HG02623 (cell line): ENCODE measurements around the gene PAPOLG.
A peak's percentile ranks its signal among the peaks of the same experiment; 100 is the strongest.

Source experiments
- ATAC-seq: cut with Tn5 transposase; IDR thresholded peaks from one replicate; pipeline ENCODE4 v1.9.1; 2021; ENCODE audit warnings: moderate library complexity; ENCODE audit not compliant: unreplicated experiment

Gene PAPOLG

DNA sequence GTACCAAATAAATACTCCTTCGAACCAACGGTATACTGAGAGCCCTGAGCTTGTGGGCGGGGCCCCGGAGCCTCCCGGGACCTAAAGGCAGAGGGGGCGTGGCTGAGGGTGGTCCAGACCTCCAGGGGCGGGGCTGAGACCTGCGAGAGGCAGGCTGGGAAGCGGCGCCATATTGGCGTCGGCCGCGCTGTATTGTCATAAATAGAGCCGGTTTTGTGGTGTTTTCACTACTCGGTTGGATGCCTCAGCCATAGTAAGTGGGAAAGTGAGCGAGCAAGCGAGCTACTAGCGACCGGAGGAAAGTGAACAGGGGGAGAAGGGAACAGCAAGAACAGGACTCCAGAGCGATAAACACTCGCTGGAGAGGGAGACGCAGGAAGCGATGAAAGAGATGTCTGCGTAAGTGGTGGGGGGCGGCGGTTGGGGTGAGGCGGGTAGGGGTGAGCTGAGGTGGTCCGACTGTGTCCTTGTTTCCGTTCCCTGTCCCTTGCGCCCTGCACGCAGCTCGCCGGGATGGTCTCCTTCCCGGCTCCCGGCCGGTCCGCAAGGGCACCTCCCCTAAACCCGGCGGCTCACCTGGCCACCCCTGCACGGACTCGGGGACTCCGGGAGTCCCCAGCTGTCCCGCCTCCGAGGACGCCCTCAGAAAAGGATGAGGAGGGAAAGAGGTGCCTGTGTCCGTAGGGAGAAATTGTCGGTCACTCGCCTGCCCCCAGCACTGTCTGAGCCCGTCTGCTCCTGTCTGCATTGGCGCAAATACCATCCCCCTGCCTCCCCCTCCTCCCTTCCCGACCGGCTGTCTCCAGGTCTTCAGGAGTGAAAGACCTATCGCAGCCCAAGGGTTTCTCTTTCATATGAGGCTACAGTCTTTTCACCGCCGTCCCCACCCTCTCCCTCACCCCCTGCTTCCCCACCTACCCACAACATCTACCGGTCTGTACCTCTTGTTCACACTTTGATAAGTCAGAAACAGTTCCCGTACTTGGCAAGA, at the start of gene PAPOLG:
PAPOLG (plus strand) TSS at position 172 of the 991 bp plus-strand sequence; CDS start at position 383, 211 bp downstream.
- ATAC-seq: peak; percentile 97

DNA sequence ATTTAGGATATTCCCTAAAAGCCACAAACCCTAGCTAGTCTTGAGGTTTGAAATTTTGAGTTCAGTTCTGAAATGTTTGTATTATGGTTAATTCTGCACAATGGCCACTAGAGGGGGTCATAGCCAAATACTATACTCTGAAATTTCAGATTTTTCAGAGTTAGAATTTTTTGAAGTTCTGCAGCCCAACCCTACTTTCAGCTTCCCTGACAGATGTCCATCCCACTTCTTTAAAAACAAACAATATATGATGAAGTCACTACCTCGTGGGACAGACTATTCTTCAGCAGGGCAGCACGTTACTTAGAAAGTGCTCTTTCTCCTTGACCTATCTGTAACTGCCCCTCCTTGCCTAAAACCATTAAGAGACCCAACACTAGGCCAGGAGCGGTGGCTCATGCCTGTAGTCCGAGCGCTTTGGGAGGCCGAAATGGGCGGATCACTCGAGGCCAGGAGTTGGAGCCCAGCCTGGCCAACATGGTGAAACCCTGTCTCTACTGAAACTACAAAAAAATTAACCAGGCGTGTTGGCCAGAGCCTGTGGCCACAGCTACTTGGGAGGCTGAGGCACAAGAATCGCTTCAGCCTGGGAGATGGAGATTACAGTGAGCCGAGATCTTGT, 48.2 kb upstream of the PAPOLG start:
- no peak for ATAC-seq

DNA sequence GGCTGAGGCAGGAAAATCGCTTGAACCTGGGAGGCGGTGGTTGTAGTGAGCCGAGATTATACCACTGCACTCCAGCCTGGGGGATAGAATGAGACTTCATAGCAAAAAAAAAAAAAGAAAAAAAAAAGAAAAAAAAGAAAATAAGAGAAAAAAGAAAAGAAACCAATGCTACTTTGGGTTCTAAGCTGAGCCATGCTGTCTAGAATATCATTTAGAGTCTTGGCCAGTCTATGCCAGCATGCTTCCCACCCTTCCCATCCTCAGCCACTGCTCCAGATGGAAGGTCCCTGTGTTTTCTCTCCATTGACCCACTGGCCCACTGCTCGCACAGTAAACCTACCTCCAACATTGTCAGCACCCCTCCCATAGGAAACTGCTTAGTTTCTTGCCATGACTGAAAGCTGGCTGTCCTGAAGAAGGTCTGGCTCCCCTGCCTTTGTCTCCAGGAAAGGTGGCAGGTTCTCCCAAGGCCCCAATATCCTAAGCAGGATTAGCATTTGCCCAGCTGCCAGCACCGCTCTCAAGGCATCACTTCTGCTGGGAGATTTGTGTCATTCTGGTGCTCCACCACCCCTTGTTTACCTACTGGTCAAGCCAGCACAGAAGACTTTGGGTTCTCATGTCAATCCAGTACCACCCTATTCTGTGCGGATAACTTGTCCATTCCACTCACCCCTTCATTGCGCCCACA, 47.3 kb upstream of the PAPOLG start:
- no peak for ATAC-seq

DNA sequence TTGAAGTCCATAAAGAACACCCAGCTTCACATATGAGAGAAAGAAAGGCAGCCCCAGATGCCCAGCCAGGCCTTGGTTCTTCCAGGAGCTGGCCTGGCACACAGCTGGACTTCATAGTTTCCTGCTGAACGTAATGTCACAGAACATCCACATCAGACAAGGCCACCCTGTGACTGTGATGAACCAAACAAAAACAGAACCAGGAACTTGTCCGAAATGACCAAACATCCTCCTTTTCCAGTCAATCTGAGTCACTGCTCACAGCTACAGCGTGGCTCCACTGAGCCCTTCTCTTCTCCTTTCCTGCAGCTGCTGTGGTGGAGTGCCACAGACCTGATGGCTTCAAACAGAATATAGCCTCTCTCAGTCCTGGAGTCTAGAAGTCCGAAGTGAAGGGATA, 45.4 kb upstream of the PAPOLG start:
- ATAC-seq: no peak

DNA sequence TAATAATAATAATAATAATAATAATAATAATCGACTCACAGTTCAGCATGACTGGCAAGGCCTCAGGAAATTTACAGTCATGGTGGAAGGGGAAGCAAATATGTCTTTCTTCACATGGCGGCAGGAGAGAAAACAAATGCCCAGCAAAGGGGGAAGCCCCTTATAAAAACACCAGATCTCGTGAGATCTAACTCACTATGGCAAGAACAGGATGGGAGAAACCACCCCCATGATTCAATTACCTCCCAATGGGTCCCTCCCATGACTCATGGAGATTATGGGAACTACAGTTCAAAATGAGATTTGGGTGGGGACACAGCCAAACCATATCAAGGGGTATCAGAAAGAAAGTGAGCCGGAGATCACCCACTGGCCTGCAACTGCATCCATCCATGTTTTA, 40.5 kb upstream of the PAPOLG start:
- no peak for ATAC-seq

DNA sequence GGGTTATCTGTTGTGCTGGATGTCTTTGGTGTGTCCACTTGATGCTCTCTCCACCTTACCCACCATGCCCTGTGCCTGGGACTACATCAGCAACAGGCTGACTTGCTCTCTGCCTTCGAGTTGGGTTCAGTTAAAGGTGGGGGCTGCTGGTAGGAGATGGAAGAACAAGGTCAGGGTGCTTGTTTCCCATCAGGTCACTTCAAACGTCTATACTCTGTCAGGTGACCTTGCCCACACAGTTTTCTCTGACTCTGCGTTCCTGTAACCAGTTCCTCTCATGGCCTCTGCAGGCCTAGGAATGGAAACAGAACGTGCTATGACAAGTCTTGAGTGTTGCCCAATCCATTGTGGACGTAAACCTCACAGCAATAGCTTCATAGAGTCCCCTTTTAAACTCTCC, 38.4 kb upstream of the PAPOLG start:
- ATAC-seq: no peak

DNA sequence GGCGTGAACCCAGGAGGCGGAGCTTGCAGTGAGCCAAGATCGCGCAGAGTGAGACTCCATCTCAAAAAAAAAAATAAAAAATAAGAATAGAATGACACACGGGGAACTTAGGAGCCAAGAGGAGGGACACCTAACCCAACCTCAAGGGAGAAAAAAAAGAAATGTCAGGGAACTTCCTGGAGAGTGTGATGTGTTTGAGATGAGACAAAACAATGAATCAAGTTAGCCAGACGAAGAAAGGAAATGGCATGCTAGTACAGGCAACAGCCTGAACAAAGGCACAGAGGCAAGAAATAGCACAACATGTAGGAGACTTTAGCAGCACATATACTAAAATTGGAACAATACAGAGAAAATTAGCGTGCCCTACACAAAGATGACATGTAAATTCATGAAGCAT, 36.7 kb upstream of the PAPOLG start:
- ATAC-seq: no peak

DNA sequence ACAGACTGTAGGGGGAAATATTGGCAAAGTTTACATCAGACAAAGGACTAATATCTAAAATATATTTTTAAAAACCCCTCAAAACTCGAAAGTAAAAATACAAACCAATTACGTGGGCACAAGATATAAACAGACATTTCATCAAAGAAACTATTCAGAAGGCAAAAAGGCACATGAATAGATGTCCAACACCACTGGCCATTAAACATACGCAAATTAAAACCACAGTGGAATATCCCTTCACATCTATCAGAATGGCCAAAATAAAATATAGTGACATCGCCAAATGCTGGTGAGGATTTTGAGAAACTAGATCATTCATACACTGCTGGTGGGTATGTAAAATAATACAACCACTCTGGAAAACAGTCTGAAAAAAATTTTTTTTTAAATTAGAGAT, 30.6 kb upstream of the PAPOLG start:
- no peak for ATAC-seq

DNA sequence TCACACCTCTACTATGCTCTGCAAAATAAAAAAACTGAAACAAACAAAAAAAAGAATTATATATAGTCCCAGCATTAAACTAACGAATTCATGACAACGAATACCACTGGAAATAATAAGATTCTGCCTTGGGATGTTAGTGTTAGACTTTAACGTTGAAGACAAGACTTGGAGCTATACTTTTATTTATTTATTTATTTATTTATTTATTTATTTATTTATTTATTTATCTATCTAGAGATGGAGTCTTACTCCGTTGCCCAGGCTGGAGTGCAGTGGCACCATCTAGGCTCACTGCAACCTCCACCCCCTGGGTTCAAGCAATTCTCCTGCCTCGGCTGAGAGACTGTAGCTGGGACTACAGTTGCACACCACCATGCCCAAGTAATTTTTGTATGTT, 27.2 kb upstream of the PAPOLG start:
- ATAC-seq: no peak

DNA sequence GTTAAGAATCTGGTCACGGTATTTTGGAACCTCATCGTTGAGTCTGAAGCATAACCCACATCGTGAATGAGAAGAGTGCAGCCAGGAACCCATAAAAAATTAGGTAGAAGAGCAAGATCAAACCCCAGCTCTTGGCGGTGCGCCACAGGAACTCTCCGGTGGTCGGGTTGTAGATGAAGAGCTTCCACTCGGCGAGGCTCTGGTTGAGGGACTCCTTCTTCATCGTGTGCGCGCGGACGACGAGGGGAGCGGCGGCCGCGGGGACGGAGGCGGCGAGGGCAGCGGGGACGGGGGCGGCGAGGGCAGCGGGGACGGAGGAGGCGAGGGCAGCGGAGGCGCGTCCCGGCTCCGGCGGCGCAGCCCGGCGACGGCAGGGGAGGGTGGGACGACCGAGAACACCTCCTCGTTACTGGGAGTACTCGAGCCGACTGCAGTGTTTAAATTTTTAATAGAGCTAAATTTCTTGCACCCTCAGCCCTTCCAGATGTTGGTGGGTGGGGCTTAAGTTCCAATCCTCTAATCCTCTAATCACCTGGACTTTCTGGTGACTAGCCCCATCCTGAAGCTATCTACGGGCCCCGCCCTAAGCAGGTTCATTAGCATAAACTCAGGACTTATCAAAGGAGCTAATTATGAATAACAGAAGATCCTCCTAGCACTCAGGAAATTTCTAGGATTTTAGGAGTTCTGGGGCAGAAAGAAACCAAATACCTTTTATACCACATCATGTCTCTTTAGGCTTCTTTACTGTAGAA, 20.4 kb upstream of the PAPOLG start:
- ATAC-seq: no peak

DNA sequence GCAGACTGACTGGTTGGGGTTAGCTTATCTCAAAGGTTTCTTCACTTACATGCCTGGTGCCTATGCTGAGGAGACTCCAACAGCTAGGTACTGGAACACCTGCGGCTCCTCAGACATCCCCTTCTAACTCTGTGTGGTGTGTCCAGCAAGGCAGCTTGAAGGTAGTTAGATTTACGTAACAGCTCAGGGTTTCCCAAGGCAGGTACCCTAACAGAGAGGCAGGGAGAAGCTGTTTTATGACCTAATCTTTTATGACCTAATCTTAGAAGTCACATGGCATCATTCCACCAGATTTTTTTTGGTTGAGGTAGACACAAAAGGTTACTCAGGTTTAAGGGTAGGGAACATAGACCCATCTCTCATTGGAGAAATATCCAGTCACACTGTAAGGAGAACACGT, 17.4 kb upstream of the PAPOLG start:
- ATAC-seq: no peak

DNA sequence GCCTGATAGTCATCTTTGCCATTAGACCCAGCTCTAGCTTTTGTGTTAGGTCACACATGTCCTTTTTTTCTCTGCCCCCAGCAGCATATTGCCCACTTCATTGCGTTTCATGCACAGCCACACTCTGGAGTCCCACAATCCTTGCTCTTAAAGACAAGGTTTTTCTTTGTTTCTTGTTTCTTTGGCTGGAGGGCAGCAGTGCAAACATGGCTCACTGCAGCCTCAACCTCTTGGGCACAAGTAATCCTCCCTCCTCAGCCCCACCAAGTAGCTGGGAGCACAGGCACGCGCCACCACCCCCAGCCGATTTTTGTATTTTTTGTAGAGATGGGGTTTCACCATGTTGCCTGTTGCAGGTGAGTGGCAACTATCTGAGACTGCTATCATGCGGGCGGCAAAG, 16.9 kb upstream of the PAPOLG start:
- no peak for ATAC-seq

DNA sequence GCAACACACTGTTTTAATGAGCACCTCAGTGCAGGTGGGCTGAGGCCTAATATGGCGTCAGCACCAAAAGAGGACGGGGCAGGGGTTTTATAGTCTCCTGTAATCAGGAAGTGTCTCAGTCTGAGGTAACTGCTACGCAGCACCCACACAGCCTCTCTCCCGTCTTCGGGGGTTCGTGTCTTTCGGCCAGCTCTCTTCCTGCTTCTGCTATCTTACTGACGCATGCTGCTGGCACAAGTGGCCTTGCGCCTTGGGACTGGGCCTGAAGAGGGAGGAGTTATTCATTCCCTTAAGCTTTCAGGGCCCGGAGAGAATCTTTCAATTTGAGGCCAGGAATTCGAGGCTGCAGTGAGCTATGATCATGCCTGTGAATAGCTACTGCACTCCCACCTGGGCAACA, 14.5 kb upstream of the PAPOLG start:
- no peak for ATAC-seq

DNA sequence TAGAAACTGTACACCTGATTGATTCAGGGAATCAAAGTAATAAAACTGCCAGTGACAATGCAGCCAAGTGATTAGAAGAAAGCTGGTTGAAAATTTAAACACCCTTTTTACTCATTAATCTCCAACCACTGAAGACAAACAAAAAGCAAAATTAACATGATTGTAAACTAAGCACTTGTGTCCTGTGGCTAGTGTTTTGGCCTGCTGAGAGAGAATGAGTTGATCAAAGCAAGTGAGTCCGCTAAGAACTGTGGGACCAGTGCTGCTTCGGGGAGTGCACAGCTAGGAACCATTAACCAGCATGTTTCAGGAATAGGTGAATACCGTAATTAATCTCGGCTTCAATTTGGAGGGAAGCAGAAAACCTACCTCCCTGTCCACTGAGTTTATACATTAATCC, 13.6 kb upstream of the PAPOLG start:
- ATAC-seq: no peak

DNA sequence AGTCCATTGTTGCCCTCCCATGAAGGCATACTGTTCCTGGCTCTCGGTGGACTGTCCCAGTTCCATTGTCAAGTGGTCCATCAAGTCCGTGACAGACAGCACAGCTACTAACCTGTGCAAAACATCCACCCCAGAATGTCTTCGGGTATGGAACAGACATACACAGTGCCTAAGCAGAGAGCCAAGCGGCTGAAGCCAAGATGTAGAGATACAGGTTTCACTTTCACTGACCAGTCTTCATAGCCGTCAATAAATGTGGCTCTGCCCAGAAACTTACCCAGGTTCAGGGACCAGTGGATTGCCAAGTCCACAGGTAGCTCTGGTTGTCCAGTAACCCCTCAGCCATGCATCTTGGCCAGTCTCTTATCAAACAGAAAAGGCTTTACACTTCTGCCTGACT, 10.7 kb upstream of the PAPOLG start:
- ATAC-seq: no peak

DNA sequence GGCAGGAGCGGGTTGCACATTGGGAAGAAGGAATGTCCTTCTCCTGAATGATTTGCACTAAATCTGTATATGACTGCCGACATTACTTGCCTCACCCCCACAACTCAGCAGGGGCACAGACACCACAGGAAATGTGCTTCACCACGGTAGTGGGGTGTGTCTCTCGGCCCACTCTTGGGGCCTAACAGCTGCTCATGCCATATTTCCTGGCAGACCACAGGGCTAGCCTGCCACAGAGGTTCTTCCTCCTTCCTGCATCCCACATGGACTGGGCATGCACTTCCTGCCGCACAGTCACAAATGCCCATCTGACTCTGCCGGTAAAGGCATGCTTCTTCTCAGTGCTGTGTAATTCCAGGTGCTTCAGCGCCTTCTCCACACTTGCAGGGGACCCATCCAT, 10.3 kb upstream of the PAPOLG start:
- no peak for ATAC-seq

DNA sequence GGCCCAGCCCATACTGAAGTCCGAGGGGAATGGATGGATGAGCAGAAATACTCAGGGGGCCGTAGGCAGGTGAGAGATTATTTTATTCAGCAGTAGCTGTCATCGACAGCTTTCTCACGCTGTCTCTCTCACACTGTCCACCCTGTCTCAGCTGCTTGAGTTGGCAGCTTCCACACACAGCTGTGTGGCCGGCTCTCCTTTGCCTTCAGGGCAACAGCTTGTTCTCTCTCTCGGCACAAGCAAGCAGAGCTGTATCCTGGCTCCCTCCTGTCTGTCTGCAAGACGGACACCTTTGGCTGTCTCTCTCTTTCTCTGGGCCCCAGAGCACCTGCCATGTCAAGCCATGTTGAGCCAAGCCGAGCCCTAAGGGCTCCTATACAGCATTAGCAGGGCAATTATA, 9.8 kb upstream of the PAPOLG start:
- no peak for ATAC-seq

DNA sequence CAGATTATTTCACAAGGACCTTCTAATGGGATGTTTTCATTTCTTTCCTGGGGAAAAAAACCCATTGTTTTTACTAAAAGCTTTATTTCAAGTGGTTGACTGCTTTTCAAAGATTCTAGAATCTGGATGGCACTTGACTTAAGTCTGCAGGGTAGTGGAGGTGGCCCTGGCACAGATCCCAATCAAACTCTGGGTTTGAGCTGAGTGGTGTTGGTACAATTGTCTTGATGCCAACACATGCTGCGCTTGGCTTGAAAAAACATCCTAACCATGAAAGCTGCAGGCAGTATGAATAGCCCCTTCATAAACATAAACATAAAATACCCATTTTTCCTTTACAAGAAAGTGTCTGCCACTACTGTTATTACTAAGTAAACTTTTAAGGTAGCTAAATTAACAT, 3.6 kb downstream of the PAPOLG start:
- no peak for ATAC-seq

DNA sequence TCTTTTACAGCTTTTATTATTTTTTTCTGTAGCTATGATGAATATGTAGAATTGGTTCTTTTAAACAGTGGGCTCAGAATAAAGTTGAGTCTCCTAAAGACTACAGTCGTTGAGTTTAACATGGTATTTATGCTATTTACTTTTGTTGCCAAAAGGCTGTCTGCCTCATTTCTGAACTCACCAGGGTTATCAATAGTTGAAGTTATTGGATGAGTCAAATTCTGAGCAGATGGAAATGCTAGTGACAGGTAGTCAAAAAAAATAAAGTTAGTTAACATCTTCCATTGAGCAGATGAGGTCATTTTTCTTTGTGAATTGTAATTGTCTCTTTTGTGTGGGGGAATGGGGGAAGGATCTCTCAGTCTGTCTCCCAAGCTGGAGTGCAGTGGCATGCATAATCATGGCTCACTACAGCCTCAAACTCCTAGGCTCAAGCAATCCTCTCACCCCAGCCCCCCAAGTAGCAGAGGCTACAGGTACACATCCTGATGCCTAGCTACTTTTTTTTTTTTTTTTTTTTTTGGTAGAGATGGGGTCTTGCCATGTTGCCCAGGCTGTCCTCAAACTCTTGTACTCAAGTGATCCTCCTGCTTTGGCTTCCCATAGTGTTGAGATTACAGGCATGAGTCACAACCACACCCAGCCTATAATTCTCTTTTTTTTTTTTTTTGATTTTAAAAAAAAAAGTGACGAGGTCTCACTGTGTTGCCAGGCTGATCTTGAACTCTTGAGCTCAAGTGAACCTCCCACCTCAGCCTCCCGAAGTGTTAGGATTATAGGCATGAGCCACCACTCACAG, 8.9 kb downstream of the PAPOLG start:
- ATAC-seq: no peak

DNA sequence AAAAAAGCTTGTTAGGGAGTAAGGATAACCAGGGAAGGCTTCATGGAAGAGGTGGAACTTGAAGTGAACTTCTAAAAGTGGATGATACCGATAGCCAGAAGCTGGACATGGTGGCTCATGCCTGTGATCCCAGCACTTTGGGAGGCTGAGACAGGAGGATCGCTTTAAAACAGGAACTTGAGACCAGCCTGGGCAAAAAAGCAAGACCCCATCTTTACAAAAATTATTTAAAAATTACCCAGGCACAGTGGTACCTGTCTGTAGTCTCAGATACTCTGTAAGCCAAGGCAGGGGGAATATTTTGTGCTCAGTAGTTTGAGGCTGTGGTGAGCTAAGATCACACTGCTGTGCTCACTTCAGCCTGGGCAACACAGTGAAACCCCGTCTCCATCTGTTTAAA, 10.2 kb downstream of the PAPOLG start:
- no peak for ATAC-seq
